H1 (cell line): ENCODE measurements around the gene ATP6V0D1. TPM values are rescaled to one million over a fixed set of nuclear protein-coding genes. Genes with fewer than 3 reads are reported as not detected.

Source experiments
- BCL11A ChIP-seq, 2 experiments: IDR thresholded peaks; one replicate each; pipeline ENCODE4 v1.6.1; 2011; ENCODE audit warnings: low read depth in 2 of 2, low read length in 2 of 2, mild to moderate bottlenecking in 2 of 2
- BRCA1 ChIP-seq: IDR thresholded peaks from 2 replicates; pipeline ENCODE4 v1.6.1; 2012; ENCODE audit warnings: low read depth, low read length, improper control_type of control experiment
- CREB1 ChIP-seq: IDR thresholded peaks from 2 replicates; pipeline ENCODE4 v1.6.1; 2012; ENCODE audit warnings: inconsistent platforms
- CTBP2 ChIP-seq: IDR thresholded peaks from 2 replicates; pipeline ENCODE4 v1.7.0; 2011; ENCODE audit warnings: borderline replicate concordance, mild to moderate bottlenecking, moderate library complexity, mixed read lengths, low read length; ENCODE audit not compliant: insufficient read depth, insufficient read length
- FOSL1 ChIP-seq: IDR thresholded peaks from 2 replicates; pipeline ENCODE4 v1.6.1; 2011; ENCODE audit warnings: mild to moderate bottlenecking, low read depth, low read length, moderate library complexity; ENCODE audit not compliant: insufficient read depth
- HDAC2 ChIP-seq, 2 experiments: fragments of 300-600 bp in 1 of 2; sonication (generic) in 1 of 2; IDR thresholded peaks; 2 replicates each; pipeline ENCODE4 v1.6.1; 2011 to 2012; ENCODE audit warnings: low read depth in 2 of 2, low read length in 2 of 2, mild to moderate bottlenecking in 2 of 2, moderate library complexity in 2 of 2, borderline replicate concordance in 1 of 2, inconsistent platforms in 1 of 2
- JUN ChIP-seq: IDR thresholded peaks from 2 replicates; pipeline ENCODE4 v1.6.1; 2011; ENCODE audit warnings: low read depth, mild to moderate bottlenecking, improper control_type of control experiment, low read length
- MAFK ChIP-seq: IDR thresholded peaks from 2 replicates; pipeline ENCODE4 v1.6.1; 2012; ENCODE audit warnings: low read depth, mild to moderate bottlenecking, improper control_type of control experiment, low read length
- PHF8 ChIP-seq: fragments of 200-600 bp; sonication (generic); conservative IDR thresholded peaks from 2 replicates; pipeline ENCODE4 v1.7.1; 2012; ENCODE audit warnings: low read depth, mild to moderate bottlenecking, inconsistent platforms, low read length, moderate library complexity
- POLR2A ChIP-seq, 2 experiments: IDR thresholded peaks; 1 replicate in 1 of 2; 2 replicates in 1 of 2; pipeline ENCODE4 v1.6.1; 2011; ENCODE audit warnings: low read depth in 2 of 2, low read length in 2 of 2, mild to moderate bottlenecking in 2 of 2; ENCODE audit errors: control extremely low read depth in 1 of 2
- SIN3A ChIP-seq, 2 experiments: IDR thresholded peaks in 1 of 2; conservative IDR thresholded peaks in 1 of 2; 2 replicates each; pipeline ENCODE4 v1.6.1; 2011 to 2012; ENCODE audit warnings: low read length in 2 of 2, improper control_type of control experiment in 1 of 2, low read depth in 1 of 2, mild to moderate bottlenecking in 1 of 2
- SIX5 ChIP-seq: IDR thresholded peaks from 2 replicates; pipeline ENCODE4 v1.6.1; 2011; ENCODE audit warnings: mild to moderate bottlenecking, low read depth, low read length
- SUZ12 ChIP-seq: fragments of 200-600 bp; sonication (generic); IDR thresholded peaks from 2 replicates; pipeline ENCODE4 v1.6.1; 2012; ENCODE audit warnings: mild to moderate bottlenecking, inconsistent platforms, low read length, moderate library complexity, mixed read lengths
- TAF7 ChIP-seq: optimal IDR thresholded peaks from 2 replicates; pipeline ENCODE3; 2011; ENCODE audit warnings: low read depth, mild to moderate bottlenecking, inconsistent platforms, low read length, moderate library complexity, borderline replicate concordance
- polyA plus RNA-seq, 7 experiments: library from polyadenylated mRNA; depleted of rRNA in 3 of 7; stranded (reverse) in 5 of 7; unstranded in 2 of 7; fragments of >200 nt in 5 of 7; fragments of 200-250 nt in 2 of 7; gene quantifications; 1 replicate in 5 of 7; 2 replicates in 1 of 7; 4 replicates in 1 of 7; pipeline versions ENCODE4 v1.2.1 to v1.2.3, GENCODE V29; 2011 to 2013; ENCODE audit warnings: missing spikeins in 2 of 7, mixed read lengths in 2 of 7
- total RNA-seq: library from RNA; stranded (reverse); fragmentation: NEBNext Ultra II Directional; extraction: Animal tissue kit (Norgen Biotek cat#: 25700); gene quantifications from 2 replicates; pipeline ENCODE4 v1.2.1, GENCODE V29; 2021
- TF ChIP-seq, protein P1 (sequence below): IDR thresholded peaks from 2 replicates; pipeline ENCODE4 v1.6.1; 2012; ENCODE audit warnings: low read length, inconsistent platforms
- TF ChIP-seq, protein P2 (sequence below): IDR thresholded peaks from 2 replicates; pipeline ENCODE4 v1.6.1; 2012; ENCODE audit warnings: inconsistent platforms
- TF ChIP-seq, protein P3 (sequence below), 3 experiments: IDR thresholded peaks; 1 replicate in 2 of 3; 2 replicates in 1 of 3; pipeline versions ENCODE4 v1.5.1 to v1.6.1; 2011; ENCODE audit warnings: low read length in 3 of 3, mild to moderate bottlenecking in 3 of 3, inconsistent platforms in 2 of 3, low read depth in 1 of 3, moderate library complexity in 1 of 3; ENCODE audit not compliant: insufficient read depth in 1 of 3; ENCODE audit errors: control extremely low read depth in 1 of 3

ATP6V0D1 gene
- total and polyA plus RNA-seq, 2 of the 8 experiments (the other 6 are each of a cell fraction or from before 2014, with no cell fraction given), result 47.3 to 134 TPM

DNA sequence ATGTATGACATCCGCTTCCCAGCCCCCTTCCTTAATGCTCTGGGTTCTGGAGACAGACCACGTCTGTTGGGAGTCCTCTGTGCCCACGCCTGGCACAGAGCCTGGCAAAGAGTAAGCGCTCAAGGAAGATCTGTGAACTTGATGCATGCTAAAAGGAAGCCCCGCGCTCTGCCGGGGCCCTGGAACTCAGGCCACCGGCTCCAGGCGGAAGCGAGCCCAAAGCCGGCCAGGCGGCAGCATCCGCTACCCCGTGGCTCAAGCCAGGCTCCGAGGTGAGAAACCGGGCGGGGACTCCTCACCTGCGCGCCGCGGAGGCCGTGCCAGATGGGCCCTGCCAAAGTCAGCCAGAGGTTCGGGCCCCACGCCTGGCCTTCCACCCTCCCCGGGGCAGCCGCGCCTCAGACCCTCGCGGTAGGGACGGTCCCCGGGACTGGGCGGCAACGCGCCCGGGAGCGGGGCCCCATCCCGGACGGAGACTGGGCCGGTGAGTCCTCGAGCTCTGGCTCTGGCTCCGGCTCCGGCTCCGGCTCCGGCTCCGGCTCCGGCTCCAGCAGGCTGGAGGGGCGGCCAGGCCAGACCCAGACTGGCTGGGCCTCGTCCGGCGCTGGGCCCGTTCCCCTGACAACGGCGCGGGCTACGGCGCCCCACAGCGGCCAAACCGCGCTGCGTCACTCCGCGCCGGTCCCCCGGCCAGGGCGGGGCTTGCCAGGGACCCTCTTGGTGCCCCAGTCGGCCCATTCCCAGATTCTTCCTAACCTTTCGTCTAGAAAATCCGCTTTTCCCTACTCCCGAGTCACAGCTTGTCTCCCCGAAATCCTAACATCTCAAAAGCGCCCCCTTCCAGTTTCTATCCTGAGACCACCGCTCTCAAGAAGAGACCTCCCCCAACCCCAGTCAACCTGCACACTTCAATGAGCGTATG is 64.8 kb downstream of the ATP6V0D1 start, which contains the start of gene ZDHHC1 (continued):
- TF ChIP-seq PHF8, result peak; percentile 47; the same call in 1 of the 2 replicates
- peak; percentile 28 for TF ChIP-seq TAF7
- TF ChIP-seq, protein P1, sequence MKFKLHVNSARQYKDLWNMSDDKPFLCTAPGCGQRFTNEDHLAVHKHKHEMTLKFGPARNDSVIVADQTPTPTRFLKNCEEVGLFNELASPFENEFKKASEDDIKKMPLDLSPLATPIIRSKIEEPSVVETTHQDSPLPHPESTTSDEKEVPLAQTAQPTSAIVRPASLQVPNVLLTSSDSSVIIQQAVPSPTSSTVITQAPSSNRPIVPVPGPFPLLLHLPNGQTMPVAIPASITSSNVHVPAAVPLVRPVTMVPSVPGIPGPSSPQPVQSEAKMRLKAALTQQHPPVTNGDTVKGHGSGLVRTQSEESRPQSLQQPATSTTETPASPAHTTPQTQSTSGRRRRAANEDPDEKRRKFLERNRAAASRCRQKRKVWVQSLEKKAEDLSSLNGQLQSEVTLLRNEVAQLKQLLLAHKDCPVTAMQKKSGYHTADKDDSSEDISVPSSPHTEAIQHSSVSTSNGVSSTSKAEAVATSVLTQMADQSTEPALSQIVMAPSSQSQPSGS, result no peak
- TF ChIP-seq SIN3A (conservative IDR thresholded peaks at IDR 0.05 in 1 of 2, IDR thresholded peaks at IDR 0.05 in 1 of 2; ENCODE audit: low read depth in 1 of 2, low read length in 2 of 2), result peak in 1 of 2 experiments; percentile 80; a peak in 2 of 4 replicates
- TF ChIP-seq, protein P2, sequence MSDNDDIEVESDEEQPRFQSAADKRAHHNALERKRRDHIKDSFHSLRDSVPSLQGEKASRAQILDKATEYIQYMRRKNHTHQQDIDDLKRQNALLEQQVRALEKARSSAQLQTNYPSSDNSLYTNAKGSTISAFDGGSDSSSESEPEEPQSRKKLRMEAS, result peak; percentile 12; the same call in 1 of the 2 replicates
- no peak for TF ChIP-seq HDAC2 (IDR thresholded peaks at IDR 0.05; ENCODE audit: borderline replicate concordance in 1 of 2, low read depth in 2 of 2, low read length in 2 of 2)
- no peak for TF ChIP-seq CTBP2
- TF ChIP-seq, protein P3, sequence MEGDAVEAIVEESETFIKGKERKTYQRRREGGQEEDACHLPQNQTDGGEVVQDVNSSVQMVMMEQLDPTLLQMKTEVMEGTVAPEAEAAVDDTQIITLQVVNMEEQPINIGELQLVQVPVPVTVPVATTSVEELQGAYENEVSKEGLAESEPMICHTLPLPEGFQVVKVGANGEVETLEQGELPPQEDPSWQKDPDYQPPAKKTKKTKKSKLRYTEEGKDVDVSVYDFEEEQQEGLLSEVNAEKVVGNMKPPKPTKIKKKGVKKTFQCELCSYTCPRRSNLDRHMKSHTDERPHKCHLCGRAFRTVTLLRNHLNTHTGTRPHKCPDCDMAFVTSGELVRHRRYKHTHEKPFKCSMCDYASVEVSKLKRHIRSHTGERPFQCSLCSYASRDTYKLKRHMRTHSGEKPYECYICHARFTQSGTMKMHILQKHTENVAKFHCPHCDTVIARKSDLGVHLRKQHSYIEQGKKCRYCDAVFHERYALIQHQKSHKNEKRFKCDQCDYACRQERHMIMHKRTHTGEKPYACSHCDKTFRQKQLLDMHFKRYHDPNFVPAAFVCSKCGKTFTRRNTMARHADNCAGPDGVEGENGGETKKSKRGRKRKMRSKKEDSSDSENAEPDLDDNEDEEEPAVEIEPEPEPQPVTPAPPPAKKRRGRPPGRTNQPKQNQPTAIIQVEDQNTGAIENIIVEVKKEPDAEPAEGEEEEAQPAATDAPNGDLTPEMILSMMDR (IDR thresholded peaks at IDR 0.05; ENCODE audit: control extremely low read depth in 1 of 3, insufficient read depth in 1 of 3, low read depth in 1 of 3, low read length in 3 of 3), result peak; percentile 62 to 77 (median 66)
- no peak for TF ChIP-seq FOSL1
- TF ChIP-seq CREB1, result peak; percentile 79
- no peak for TF ChIP-seq SUZ12
- TF ChIP-seq POLR2A (IDR thresholded peaks at IDR 0.05; ENCODE audit: control extremely low read depth in 1 of 2, low read depth in 2 of 2, low read length in 2 of 2), result peak in 1 of 2 experiments; percentile 37; a peak in 1 of 3 replicates
- no peak for TF ChIP-seq BRCA1
- TF ChIP-seq SIX5, result no peak
- TF ChIP-seq JUN, result no peak
- no peak for TF ChIP-seq MAFK
- no peak for TF ChIP-seq BCL11A (IDR thresholded peaks at IDR 0.05; ENCODE audit: low read depth in 2 of 2, low read length in 2 of 2)
